Left lobe of liver (tissue), 2 donors: Measurements from ENCODE around the gene NAPA. TPM values are rescaled to one million over a fixed set of nuclear protein-coding genes. Genes with fewer than 3 reads are reported as not detected.
"Not testable (repeated sequence)": the region's sequence is repeated elsewhere in the genome, so short reads cannot be mapped to it uniquely, and the experiment has no call there.

Experiments
- ATAC-seq: fragments of 200-7000 bp; cut with Tn5 transposase; one replicate; pipeline ENCODE4 v1.9.1; 2020; ENCODE audit warnings: mild to moderate bottlenecking, moderate library complexity
- DNase-seq: peaks from one replicate; pipeline ENCODE4 v3.0.0-alpha.2; 2020; ENCODE audit warnings: low spot score
- total RNA-seq: library from RNA; stranded (reverse); gene quantifications from one replicate; pipeline ENCODE4 v1.2.1, GENCODE V29; 2021
- donor health status: DM: no; HTN: no; CAD: no; lungs with moderate emphysema.
- donor health status: DM: no; HTN: yes; CAD: no.

Gene NAPA
- total RNA-seq, 1 donor from 2014 or later, result 96.3 TPM

- DNase-seq (no peak), ATAC-seq (no peak)
These were observed 27.0 kb downstream of the NAPA start for GRCh38 chr19:47487551-47488515.

- DNase-seq, result no peak
- ATAC-seq, result no peak
These were observed 28.0 kb downstream of the NAPA start for GRCh38 chr19:47486900-47487299.

- not testable (repeated sequence) for DNase-seq, ATAC-seq
These were observed 28.6 kb downstream of the NAPA start for GRCh38 chr19:47486220-47486619.

GRCh38 chr19:47485210-47485609 lies 29.7 kb downstream of the NAPA start:
- no peak for DNase-seq
- no peak for ATAC-seq

GRCh38 chr19:47483800-47484690 lies 30.8 kb downstream of the NAPA start, which contains the start of gene KPTN:
TSS of gene KPTN (minus strand) at chr19:47484219. CDS start at chr19:47484160, 59 bp downstream.
- DNase-seq (peak; percentile 88), ATAC-seq (peak; percentile 89)

GRCh38 chr19:47483200-47483599 lies 31.7 kb downstream of the NAPA start:
- no peak for DNase-seq
- ATAC-seq, result no peak

- peak; percentile 12 for ATAC-seq
- no peak for DNase-seq
These were observed 33.3 kb downstream of the NAPA start for GRCh38 chr19:47481460-47482052.

GRCh38 chr19:47480658-47481057 lies 34.2 kb downstream of the NAPA start:
- DNase-seq (no peak), ATAC-seq (no peak)

- no peak for DNase-seq
- no peak for ATAC-seq
These were observed 35.0 kb downstream of the NAPA start for GRCh38 chr19:47479701-47480503.

- ATAC-seq, result no peak
- no peak for DNase-seq
These were observed 38.4 kb downstream of the NAPA start for GRCh38 chr19:47476438-47476972.

GRCh38 chr19:47475465-47475864 lies 39.4 kb downstream of the NAPA start:
- no peak for ATAC-seq

GRCh38 chr19:47473336-47473735 lies 41.5 kb downstream of the NAPA start:
- no peak for DNase-seq
- ATAC-seq, result no peak

More at GRCh38 chr19:47475465-47475864, 39.4 kb downstream of the NAPA start:
- DNase-seq, result no peak

- DNase-seq, result no peak
- ATAC-seq, result peak; percentile 66
These were observed 43.0 kb downstream of the NAPA start, which contains the start of gene SLC8A2 for GRCh38 chr19:47471733-47472457. TSS of gene SLC8A2 (minus strand) at chr19:47471893. CDS start at chr19:47466403, 5,490 bp downstream.

GRCh38 chr19:47471381-47471732 lies 43.5 kb downstream of the NAPA start:
- DNase-seq (no peak), ATAC-seq (no peak)

- ATAC-seq (no peak), DNase-seq (no peak)
These were observed 44.2 kb downstream of the NAPA start for GRCh38 chr19:47470447-47471195.

- DNase-seq (no peak), ATAC-seq (no peak)
These were observed 45.1 kb downstream of the NAPA start for GRCh38 chr19:47469719-47470118.

GRCh38 chr19:47469363-47469700 lies 45.5 kb downstream of the NAPA start:
- ATAC-seq (no peak), DNase-seq (no peak)

- DNase-seq, result no peak
These were observed 46.9 kb downstream of the NAPA start for GRCh38 chr19:47467914-47468313.

GRCh38 chr19:47465957-47466356 lies 48.9 kb downstream of the NAPA start:
- DNase-seq (no peak), ATAC-seq (no peak)

More at GRCh38 chr19:47467914-47468313, 46.9 kb downstream of the NAPA start:
- no peak for ATAC-seq
